GM12873 (cell line): ENCODE data around the gene ZFP36L2.

Experiments used
- TF ChIP-seq, protein P1 (sequence below): IDR thresholded peaks from 2 replicates; pipeline ENCODE4 v1.5.1; 2012; ENCODE audit warnings: low read depth, mild to moderate bottlenecking, moderate library complexity, low read length, control low read depth; ENCODE audit not compliant: insufficient read depth; ENCODE audit errors: missing control alignments

ZFP36L2 gene

DNA sequence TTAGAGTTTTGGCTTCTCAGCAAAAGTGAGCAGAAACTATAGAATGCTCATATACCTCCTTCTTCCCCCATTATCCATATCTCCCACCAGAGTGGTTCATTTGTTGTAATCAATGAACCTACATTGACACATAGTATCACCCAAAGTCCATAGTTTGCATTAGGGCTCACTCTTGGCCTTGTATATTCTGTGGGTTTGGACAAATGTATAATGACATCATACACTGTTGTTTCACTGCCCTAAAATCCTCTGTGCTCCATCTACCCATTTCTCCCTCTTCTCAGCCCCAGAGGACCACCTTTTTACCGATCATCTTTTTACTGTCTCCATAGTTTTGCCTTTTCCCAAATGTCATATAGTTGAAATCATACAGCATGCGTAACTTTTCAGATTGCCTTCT, 24.1 kb downstream of the ZFP36L2 start:
- TF ChIP-seq, protein P1, sequence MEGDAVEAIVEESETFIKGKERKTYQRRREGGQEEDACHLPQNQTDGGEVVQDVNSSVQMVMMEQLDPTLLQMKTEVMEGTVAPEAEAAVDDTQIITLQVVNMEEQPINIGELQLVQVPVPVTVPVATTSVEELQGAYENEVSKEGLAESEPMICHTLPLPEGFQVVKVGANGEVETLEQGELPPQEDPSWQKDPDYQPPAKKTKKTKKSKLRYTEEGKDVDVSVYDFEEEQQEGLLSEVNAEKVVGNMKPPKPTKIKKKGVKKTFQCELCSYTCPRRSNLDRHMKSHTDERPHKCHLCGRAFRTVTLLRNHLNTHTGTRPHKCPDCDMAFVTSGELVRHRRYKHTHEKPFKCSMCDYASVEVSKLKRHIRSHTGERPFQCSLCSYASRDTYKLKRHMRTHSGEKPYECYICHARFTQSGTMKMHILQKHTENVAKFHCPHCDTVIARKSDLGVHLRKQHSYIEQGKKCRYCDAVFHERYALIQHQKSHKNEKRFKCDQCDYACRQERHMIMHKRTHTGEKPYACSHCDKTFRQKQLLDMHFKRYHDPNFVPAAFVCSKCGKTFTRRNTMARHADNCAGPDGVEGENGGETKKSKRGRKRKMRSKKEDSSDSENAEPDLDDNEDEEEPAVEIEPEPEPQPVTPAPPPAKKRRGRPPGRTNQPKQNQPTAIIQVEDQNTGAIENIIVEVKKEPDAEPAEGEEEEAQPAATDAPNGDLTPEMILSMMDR = no peak

DNA sequence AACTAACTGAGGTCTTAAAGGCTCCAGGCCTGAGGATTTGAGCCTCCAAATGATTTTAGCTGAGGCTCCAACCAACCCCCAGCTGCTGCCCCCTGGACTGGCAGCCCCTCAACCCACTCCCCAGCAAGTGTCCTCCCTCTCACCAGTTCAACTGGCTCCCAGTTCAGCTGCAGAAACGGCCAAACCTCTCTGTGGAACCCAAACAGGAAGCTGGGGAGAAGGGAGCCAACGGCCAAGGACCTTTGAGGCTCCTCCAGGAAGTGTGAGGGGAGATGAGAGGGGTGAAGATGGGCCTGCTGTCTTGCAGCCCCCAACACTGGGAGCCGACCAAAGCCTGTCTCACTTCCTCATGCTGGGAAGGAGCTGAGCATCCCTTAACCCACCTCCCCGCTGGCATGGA, 24.9 kb downstream of the ZFP36L2 start:
- TF ChIP-seq, protein P1 = no peak

DNA sequence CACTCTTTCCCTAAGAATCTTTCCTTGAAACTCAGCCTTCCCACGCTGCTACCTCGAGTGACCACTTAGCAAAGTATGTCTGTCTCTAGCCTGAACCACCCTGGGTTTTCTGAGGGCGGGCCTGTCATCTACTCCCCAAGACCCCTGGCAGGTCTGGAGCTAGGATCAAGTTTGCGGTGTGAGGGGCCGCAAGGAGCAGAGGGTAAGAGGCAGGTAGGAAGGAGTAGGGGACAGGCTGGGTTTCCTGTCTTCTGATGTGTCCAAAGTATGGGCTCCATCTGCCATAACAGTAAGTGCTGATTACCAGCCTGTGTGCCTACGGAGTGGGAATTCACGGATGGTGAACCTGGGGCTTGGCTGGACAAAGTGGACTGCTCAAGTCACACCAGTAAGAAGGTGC, 25.4 kb downstream of the ZFP36L2 start:
- TF ChIP-seq, protein P1 = no peak

DNA sequence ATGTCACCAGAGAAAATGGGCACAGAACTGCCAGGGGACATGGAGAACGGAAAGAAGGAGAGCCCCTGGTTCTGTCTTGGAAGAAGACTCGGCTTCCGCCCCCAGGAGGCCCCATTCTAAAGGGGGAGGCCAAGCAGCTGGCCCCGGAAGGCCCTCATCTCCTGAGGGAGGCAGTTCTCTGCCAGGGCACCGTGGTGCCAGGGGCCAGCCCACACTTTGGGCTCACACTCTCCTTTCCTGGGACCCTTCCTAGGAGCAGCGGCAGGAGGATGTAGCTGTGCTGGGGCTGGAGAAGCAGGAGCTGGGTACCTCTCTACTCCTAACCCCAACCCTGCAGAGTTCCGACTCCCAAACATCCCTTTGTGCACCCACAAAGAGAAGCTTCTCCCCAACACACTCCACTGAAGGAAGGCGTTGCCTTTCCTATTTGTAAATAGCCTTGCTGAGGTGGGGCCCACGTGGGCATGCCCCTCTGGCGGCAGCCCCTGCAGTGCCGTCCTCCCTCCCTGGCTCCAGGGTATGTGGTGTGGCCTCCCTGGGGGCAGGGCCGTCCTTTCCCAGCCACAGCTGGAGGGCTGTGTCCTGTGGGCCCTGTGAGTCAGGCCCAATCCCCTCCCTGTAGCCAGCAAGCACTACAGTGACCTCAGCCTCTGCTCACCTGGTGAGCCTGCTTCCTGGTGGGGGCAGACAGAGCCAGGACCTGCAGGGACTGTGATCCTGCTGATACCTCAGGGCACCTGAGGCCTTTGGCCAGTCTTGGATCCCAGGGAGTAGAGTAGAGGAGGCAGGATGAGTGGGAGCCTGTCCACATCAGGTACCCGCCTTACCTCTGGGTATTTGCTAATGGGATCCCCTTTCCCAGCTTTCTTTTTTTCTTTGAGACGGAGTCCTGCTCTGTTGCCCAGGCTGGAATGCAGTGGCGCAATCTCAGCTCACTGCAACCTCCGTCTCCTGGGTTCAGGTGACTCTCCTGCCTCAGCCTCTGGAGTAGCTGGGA, 26.6 kb downstream of the ZFP36L2 start:
- TF ChIP-seq, protein P1 = no peak

DNA sequence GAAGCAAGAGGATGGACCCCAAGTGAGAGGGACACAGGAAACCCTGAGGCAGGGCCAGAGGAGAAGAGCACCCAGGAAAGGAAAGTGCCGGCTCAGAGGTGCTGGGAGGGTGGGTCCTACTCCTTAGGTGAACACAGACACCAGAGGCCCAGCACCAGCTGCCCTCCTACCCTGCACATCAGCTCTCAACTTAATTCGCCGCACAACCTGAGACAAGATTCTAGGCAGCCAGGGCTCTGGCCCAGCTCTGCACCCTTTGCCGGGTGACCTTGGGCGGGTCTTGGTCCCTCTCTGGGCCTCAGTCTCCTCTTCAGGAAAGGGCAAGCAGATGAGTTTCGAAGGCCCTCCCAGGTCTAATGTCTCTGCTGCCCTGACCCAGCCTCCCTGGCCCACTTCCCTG, 28.1 kb downstream of the ZFP36L2 start:
- TF ChIP-seq, protein P1 = no peak

DNA sequence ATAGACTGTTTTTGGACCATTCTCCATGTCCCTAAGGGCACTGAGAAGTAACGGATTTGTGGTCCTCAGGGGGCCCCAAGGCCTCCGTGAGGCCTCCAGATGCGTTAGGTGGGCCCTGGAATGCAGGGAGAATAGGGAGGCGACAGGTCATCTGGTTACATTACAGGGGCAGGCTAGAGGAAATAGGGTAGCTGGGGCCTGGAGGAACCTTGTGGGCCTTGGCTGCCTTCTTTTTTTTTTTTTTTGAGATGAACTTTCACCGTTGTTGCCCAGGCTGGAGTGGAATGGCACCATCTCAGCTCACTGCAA, 28.9 kb downstream of the ZFP36L2 start:
- TF ChIP-seq, protein P1 = no peak

DNA sequence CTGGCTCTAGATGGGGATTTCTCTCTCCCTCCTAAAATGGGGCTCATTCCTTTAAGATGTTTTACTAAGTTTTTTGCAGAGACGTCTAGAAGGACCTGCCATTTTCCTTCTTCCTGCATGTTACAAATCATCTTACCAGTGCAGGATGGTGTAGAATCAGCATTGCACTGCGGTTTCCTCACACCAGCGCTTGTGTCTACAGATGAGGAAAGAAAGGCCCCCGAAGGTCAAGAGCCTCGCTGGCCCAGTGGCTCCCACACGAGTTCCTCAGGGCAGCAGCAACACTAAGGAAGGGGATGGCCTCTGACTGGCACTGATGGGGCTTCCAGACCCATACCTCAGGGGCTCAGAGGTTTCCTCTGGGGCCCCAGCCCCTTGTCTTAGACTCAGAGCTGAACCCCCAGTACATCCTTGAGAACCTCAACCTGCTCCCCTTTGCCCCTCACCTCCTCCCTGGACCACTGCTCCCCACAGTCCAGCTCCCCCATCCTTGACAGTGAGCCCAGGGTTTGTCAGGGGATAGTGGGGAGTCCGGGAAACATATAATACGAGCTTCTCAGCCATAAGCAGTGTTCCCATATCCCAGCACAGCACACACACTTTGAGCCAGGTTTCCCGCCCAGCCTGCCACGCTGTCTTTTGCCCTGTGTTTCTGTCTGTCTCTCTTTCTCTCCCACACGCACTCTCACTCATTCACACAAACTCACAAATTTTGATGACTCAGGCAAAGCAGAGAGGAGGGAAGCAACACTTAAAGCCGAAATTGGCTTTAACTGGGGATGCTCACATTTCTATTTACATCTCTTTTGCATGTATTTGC, 29.4 kb downstream of the ZFP36L2 start:
- TF ChIP-seq, protein P1 = no peak
